Measurements from ENCODE around the gene GRIA4. TPM values are rescaled to one million over a fixed set of nuclear protein-coding genes. Genes with fewer than 3 reads are reported as not detected.
"Not testable (repeated sequence)": the region's sequence is repeated elsewhere in the genome, so short reads cannot be mapped to it uniquely, and the experiment has no call there.

GRIA4 gene
- polyA plus RNA-seq, 1 experiment, result not detected

DNA sequence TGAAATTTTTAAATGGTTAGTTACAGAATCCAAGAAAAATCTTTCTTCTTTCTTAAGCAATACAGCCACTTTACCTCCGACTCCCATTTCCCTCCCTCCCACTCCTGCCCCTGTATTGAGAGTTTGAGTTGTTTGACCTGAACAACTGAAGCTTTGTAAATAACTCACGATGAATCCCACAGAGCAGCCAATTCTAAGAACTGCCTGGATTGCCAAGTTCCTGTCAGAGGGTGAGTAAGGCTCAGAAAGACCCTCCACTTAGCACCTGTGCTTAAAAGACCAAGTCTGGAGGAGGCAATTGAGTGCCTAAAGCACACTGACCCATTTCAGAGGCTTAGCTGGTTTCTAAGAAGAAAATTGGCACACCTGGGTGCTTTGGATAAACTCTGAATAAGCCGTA, 253.7 kb downstream of the GRIA4 start:
- no peaks in the 10 kb centered on the region for H3K36me3 ChIP-seq (ENCODE audit: control insufficient read depth, insufficient read depth, low read length)
- TF ChIP-seq, protein P1, sequence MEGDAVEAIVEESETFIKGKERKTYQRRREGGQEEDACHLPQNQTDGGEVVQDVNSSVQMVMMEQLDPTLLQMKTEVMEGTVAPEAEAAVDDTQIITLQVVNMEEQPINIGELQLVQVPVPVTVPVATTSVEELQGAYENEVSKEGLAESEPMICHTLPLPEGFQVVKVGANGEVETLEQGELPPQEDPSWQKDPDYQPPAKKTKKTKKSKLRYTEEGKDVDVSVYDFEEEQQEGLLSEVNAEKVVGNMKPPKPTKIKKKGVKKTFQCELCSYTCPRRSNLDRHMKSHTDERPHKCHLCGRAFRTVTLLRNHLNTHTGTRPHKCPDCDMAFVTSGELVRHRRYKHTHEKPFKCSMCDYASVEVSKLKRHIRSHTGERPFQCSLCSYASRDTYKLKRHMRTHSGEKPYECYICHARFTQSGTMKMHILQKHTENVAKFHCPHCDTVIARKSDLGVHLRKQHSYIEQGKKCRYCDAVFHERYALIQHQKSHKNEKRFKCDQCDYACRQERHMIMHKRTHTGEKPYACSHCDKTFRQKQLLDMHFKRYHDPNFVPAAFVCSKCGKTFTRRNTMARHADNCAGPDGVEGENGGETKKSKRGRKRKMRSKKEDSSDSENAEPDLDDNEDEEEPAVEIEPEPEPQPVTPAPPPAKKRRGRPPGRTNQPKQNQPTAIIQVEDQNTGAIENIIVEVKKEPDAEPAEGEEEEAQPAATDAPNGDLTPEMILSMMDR (IDR thresholded peaks at IDR 0.05; ENCODE audit: insufficient read depth, low read depth, low read length), result no peak
- ChIA-PET CTCF (interaction anchor here (0.6 to 2.2 kb wide), 10 partner anchors 10 to 1603 kb away, joined by 3 to 8 read pairs (median 3); no protein-coding TSS in a partner anchor), POLR2A (no interaction called here)
- no peaks in the 10 kb centered on the region for H3K27me3 ChIP-seq (ENCODE audit: control insufficient read depth, insufficient read depth, low read length)
- DNase-seq (ENCODE audit: low read depth), result no peak
- no peak overlapping the region for H3K4me3 ChIP-seq (ENCODE audit: low read depth, low read length)

DNA sequence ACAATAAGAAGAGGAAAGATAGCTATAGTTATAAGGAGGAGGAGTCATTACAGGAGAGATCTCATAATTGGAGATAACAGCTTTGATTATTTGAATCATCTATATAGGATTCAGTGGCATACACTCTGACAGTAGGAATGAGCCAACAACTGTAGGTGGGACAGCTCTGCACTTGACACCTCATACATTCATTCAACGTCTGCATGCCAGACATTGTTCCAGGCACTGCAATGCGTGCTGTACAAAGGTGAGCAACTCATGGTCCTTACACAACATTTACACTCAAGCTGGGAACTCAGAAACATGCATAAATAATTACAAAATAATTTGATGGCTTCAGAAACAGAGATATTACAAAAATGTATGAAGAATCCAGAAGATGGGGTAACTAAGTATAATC, 257.9 kb downstream of the GRIA4 start:
- DNase-seq (ENCODE audit: low read depth), result no peak
- POLR2A ChIA-PET, result no interaction called here
- CTCF ChIA-PET, result no interaction called here
- Histone ChIP-seq H3K4me3 (ENCODE audit: low read depth, low read length) (no peak overlapping the region), H3K27me3 (ENCODE audit: control insufficient read depth, insufficient read depth, low read length) (no peaks in the 10 kb centered on the region), H3K36me3 (ENCODE audit: control insufficient read depth, insufficient read depth, low read length) (no peaks in the 10 kb centered on the region)
- TF ChIP-seq, protein P1 (IDR thresholded peaks at IDR 0.05; ENCODE audit: insufficient read depth, low read depth, low read length), result no peak

DNA sequence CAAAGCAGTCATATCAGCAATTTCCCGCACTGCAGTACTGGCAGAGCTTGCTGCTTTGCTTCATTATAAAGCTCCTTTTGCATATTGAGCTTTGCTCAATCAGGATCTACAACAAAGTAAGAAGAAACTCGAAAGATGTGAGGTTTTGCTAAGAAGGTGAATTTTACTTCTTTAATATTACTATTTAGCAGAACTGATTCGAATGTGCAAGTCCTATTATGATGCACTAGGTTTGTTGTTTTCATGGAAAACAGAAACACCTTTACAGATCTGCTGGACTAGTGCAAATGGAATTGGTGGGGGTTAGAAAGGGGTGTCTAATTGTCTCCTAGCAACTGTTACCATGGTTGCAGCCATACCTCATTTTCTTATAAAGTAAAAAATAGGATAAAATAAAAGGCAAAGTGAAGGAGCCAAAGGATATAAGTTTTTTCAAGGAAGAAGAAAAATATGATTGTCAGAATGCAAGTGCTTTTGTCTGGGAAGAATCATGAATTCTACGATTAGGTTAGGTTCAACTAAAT, 259.0 kb downstream of the GRIA4 start:
- no peak for DNase-seq (ENCODE audit: low read depth)
- no peak overlapping the region for H3K4me3 ChIP-seq (ENCODE audit: low read depth, low read length)
- POLR2A ChIA-PET, result no interaction called here
- TF ChIP-seq, protein P1 (IDR thresholded peaks at IDR 0.05; ENCODE audit: insufficient read depth, low read depth, low read length), result no peak
- CTCF ChIA-PET, result no interaction called here
- H3K27me3 ChIP-seq (ENCODE audit: control insufficient read depth, insufficient read depth, low read length), result no peaks in the 10 kb centered on the region
- no peaks in the 10 kb centered on the region for H3K36me3 ChIP-seq (ENCODE audit: control insufficient read depth, insufficient read depth, low read length)

DNA sequence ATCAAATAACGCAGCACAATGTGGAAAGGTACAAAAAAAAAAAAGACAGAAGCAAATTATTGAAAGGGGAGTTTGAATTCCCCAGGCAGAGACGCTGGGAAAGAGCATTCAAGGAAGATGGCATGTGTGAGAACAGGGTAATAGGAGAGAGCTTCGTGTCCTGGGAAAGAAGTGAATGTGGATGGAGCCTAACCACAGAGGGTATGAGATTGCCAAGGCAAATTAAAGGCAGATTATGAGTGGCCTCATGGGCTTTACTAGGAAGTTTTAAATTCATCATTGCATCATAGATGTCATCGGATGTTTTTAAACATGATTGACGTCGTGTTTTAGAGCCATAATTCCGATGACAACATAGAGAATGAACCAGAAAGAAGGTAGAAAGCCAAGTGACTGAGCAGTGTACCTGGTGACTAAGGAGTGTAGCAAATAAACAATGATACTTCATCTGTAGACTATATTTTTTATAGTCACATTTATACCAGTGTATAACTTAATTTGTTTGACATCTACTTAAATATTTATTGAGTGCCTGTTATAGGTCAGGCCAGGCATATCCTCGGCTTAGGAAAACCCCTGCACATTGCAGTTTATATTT, 260.7 kb downstream of the GRIA4 start:
- ChIA-PET POLR2A (interaction anchor here (0.6 kb wide), 1 partner anchor 903 kb away, joined by 4 read pairs; no protein-coding TSS in a partner anchor), CTCF (interaction anchor here (0.7 kb wide), 1 partner anchor 138 kb away, joined by 4 read pairs; no protein-coding TSS in a partner anchor)
- Histone ChIP-seq H3K36me3 (ENCODE audit: control insufficient read depth, insufficient read depth, low read length) (no peaks in the 10 kb centered on the region), H3K27me3 (ENCODE audit: control insufficient read depth, insufficient read depth, low read length) (no peaks in the 10 kb centered on the region), H3K4me3 (ENCODE audit: low read depth, low read length) (no peak overlapping the region)
- TF ChIP-seq, protein P1 (IDR thresholded peaks at IDR 0.05; ENCODE audit: insufficient read depth, low read depth, low read length), result no peak
- no peak for DNase-seq (ENCODE audit: low read depth)

DNA sequence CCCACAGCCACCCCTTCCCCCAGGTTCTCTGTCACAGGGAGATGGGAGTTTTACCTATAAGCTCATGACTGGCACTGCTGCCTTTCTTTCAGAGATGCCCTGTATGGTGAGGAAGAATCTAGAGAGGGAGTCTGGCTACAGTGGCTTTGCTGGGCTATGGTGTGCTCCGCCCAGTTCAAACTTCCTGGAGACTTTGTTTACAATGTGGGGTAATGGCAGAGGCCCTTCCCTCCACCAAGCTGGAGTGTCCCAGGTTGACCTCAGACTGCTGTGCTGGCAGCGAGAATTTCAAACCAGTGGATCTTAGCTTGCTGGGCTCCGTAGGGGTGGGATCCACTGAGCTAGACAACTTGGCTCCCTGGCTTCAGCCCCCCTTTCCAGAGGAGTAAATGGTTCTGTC, 268.6 kb downstream of the GRIA4 start:
- ChIA-PET CTCF (interaction anchor here (1.2 kb wide), 1 partner anchor 22 kb away, joined by 3 read pairs; no protein-coding TSS in a partner anchor), POLR2A (no interaction called here)
- DNase-seq (ENCODE audit: low read depth), result no peak
- Histone ChIP-seq H3K4me3 (ENCODE audit: low read depth, low read length) (no peak overlapping the region), H3K27me3 (ENCODE audit: control insufficient read depth, insufficient read depth, low read length) (no peaks in the 10 kb centered on the region), H3K36me3 (ENCODE audit: control insufficient read depth, insufficient read depth, low read length) (no peaks in the 10 kb centered on the region)
- TF ChIP-seq, protein P1 (IDR thresholded peaks at IDR 0.05; ENCODE audit: insufficient read depth, low read depth, low read length), result no peak

DNA sequence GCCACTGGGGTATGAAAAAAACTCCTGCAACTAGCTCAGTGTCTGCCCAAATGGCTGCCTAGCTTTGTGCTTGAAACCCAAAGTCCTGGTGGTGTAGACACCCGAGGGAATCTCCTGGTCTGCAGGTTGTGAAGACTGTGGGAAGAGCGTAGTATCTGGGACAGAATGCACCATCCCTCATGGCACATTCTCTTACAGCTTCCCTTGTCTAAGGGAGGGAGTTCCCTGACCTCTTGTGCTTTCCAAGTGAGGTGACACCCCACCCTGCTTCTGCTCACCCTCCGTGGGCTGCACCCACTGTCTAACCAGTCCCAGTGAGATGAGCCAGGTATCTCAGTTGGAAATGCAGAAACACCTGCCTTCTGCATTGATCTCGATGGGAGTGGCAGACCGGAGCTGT, 269.1 kb downstream of the GRIA4 start:
- DNase-seq (ENCODE audit: low read depth); H3K27me3 ChIP-seq (ENCODE audit: control insufficient read depth, insufficient read depth, low read length); H3K36me3 ChIP-seq (ENCODE audit: control insufficient read depth, insufficient read depth, low read length); POLR2A ChIA-PET; H3K4me3 ChIP-seq (ENCODE audit: low read depth, low read length): not testable (repeated sequence)
- CTCF ChIA-PET, result interaction anchor here (1.2 to 1.5 kb wide), 2 partner anchors 16 to 22 kb away, joined by 3 to 8 read pairs; no protein-coding TSS in a partner anchor
